ENCODE measurements around the gene SUCO. TPM values are rescaled to one million over a fixed set of nuclear protein-coding genes. Genes with fewer than 3 reads are reported as not detected.

Gene SUCO
- total RNA-seq, 1 donor from 2014 or later = 11.3 TPM

GRCh38 chr1:172496678-172497077 lies 36.3 kb upstream of the SUCO start:
- no peak for TF ChIP-seq CTCF (IDR thresholded peaks at IDR 0.05; ENCODE audit: insufficient read depth, low read length, severe bottlenecking)
- DNase-seq (ENCODE audit: low read depth) = no peak
- Histone ChIP-seq H3K36me3 (ENCODE audit: control insufficient read depth, insufficient read depth, low read length) (no peaks in the 10 kb centered on the region), H3K27me3 (ENCODE audit: control insufficient read depth, insufficient read depth, low read length) (no peaks in the 10 kb centered on the region), H3K4me3 (ENCODE audit: low read depth, low read length) (no peak overlapping the region)
- no peak for FAIRE-seq

GRCh38 chr1:172497230-172497629 lies 35.7 kb upstream of the SUCO start:
- H3K27me3 ChIP-seq (ENCODE audit: control insufficient read depth, insufficient read depth, low read length) = no peaks in the 10 kb centered on the region
- TF ChIP-seq CTCF (IDR thresholded peaks at IDR 0.05; ENCODE audit: insufficient read depth, low read length, severe bottlenecking) = no peak
- DNase-seq (ENCODE audit: low read depth) (peak; percentile 61), FAIRE-seq (no peak)
- H3K4me3 ChIP-seq (ENCODE audit: low read depth, low read length) = no peak overlapping the region
- no peaks in the 10 kb centered on the region for H3K36me3 ChIP-seq (ENCODE audit: control insufficient read depth, insufficient read depth, low read length)

- H3K4me3 ChIP-seq (ENCODE audit: low read depth, low read length) = no peak overlapping the region
- no peaks in the 10 kb centered on the region for H3K36me3 ChIP-seq (ENCODE audit: control insufficient read depth, insufficient read depth, low read length)
- no peak for FAIRE-seq
- no peak for TF ChIP-seq CTCF (IDR thresholded peaks at IDR 0.05; ENCODE audit: insufficient read depth, low read length, severe bottlenecking)
- H3K27me3 ChIP-seq (ENCODE audit: control insufficient read depth, insufficient read depth, low read length) = no peaks in the 10 kb centered on the region
- DNase-seq (ENCODE audit: low read depth) = peak; percentile 20
These were observed 34.1 kb upstream of the SUCO start for GRCh38 chr1:172498857-172499256.

GRCh38 chr1:172499636-172500141 lies 33.3 kb upstream of the SUCO start:
- Histone ChIP-seq H3K36me3 (ENCODE audit: control insufficient read depth, insufficient read depth, low read length) (no peaks in the 10 kb centered on the region), H3K4me3 (ENCODE audit: low read depth, low read length) (no peak overlapping the region), H3K27me3 (ENCODE audit: control insufficient read depth, insufficient read depth, low read length) (no peaks in the 10 kb centered on the region)
- DNase-seq (ENCODE audit: low read depth) (peak; percentile 79), FAIRE-seq (peak; percentile 79)
- no peak for TF ChIP-seq CTCF (IDR thresholded peaks at IDR 0.05; ENCODE audit: insufficient read depth, low read length, severe bottlenecking)

GRCh38 chr1:172500207-172500606 lies 32.7 kb upstream of the SUCO start:
- no peaks in the 10 kb centered on the region for H3K27me3 ChIP-seq (ENCODE audit: control insufficient read depth, insufficient read depth, low read length)
- no peak for FAIRE-seq
- no peaks in the 10 kb centered on the region for H3K36me3 ChIP-seq (ENCODE audit: control insufficient read depth, insufficient read depth, low read length)
- no peak overlapping the region for H3K4me3 ChIP-seq (ENCODE audit: low read depth, low read length)
- peak; percentile 57 for DNase-seq (ENCODE audit: low read depth)
- TF ChIP-seq CTCF (IDR thresholded peaks at IDR 0.05; ENCODE audit: insufficient read depth, low read length, severe bottlenecking) = no peak

GRCh38 chr1:172507741-172508140 lies 25.2 kb upstream of the SUCO start:
- no peaks in the 10 kb centered on the region for H3K27me3 ChIP-seq (ENCODE audit: control insufficient read depth, insufficient read depth, low read length)
- FAIRE-seq = no peak
- DNase-seq (ENCODE audit: low read depth) = no peak
- no peak overlapping the region for H3K4me3 ChIP-seq (ENCODE audit: low read depth, low read length)
- no peaks in the 10 kb centered on the region for H3K36me3 ChIP-seq (ENCODE audit: control insufficient read depth, insufficient read depth, low read length)
- no peak for TF ChIP-seq CTCF (IDR thresholded peaks at IDR 0.05; ENCODE audit: insufficient read depth, low read length, severe bottlenecking)
